Inflammatory macrophage treated with lipopolysaccharide for 4 hours (primary cell): ENCODE measurements around the gene PLEKHA4.

ENCODE experiments used
- DNase-seq: peaks from one replicate; pipeline ENCODE4 v3.0.0-alpha.2; 2020

The PLEKHA4 gene

DNA sequence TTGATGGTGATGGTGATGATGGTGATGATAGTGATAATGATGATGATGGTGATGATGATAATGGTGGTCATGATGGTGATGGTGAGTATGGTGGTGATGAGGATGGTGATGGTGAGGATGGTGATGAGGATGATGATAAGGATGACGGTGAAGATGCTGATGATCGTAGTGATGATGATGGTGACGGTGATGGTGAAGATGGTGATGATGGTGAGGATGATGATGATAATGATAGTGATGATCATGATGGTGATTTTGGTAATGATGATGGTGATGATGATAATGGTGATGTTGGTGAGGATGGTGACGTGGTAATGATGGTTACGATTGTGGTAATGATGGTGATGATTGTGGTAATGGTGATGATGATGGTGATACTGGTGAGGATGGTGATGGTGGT lies 46.8 kb downstream of the PLEKHA4 start:
- DNase-seq: no peak

DNA sequence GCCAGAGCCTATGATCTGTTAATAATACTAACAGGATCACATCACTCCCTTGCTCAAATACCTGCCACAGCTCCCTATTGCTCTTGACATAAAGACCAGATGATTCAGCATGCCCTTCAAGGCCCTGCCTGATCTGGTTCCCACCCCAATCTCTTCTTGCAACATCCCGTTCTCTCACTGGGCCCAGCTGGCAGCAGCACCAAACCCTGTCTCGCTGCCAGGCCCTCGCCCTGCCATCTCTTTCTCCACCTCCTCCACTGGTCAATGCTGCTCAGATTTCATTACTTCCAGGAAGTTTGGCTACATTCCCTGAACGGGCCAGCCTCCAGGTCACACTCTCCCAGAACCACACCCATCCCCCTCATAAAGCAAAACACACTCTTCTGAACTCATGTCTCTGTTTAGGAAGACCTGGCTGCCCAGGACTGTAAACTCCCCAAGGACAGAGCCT lies 49.0 kb downstream of the PLEKHA4 start:
- no peak for DNase-seq

DNA sequence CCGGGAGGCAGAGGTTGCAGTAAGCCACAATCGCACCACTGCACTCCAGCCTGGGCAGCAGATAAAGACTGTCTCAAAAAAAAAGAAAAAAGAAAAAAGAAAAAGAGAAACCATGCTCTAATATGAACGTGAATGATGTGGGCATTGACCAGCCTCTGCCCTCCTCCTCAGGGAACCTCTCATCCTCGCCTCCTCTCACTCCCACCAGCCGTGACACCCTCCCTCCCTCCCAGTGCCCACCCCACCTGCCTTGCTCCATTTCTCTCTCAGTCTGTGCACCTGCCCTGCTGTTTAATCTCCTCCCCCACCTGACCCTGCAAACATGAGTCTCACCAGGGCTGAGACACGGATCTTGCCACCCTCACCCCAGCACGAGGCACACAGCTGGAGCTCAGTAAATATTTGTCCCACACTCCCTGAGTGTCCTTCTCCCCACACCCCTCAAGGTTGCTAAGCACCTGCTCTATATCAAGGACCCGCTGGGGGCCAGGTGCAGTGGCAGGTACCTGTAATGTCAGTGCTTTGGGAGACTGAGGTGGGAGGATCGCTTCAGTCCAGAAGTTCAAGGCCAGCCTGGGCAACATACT lies 50.1 kb downstream of the PLEKHA4 start:
- no peak for DNase-seq

DNA sequence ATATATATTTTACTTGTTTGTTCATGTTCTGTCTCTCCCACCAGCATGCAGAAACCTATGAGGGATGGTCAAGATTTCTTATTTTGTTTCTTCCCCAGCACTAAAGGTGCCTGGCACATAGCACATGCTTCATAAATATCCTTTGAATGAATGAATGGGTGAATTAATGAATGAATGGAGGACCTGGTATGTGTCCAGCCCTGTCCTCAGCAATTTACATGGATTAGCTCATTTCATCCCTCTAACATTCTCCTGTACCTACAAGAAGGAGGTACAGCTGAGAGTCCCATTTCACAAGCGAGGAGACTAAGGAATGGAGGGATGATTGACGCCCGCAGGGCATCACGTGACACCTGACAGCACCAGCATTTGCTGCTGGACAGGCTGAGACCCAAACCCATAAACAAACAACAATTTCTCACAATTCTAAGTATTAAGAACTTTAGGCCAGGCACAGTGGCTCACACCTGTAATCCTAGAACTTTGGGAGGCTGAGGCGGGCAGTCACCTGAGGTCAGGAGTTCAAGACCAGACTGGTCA lies 50.8 kb downstream of the PLEKHA4 start:
- DNase-seq: no peak

DNA sequence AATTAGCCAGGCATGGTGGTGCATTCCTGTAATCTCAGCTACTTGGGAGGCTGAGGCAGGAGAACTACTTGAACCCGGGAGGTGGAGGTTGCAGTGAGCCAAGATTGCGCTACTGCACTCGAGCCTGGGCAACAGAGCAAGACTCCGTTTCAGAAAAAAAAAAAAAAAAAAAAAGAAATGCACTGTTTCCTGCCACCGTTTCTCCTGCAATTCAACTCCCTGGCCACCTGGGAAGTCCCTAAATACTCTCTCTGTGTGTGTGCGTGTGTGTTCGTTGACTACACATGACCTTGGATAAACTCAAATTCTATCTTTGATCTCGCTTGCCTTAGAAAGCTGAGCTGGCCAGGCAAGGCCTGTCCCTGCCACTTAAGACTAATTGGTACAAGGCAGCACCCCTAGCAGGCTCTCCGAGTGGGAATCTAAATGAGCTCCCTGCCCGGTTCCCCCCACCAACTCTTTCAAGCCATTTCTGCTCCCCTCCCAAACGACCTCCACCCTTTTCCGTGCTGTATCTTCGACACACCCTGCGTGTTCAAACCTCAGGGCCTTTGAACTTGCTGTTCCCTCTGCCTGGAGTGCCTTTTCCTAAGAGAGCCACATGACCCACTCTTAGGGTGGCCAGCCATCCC lies 52.4 kb downstream of the PLEKHA4 start:
- DNase-seq: no peak

DNA sequence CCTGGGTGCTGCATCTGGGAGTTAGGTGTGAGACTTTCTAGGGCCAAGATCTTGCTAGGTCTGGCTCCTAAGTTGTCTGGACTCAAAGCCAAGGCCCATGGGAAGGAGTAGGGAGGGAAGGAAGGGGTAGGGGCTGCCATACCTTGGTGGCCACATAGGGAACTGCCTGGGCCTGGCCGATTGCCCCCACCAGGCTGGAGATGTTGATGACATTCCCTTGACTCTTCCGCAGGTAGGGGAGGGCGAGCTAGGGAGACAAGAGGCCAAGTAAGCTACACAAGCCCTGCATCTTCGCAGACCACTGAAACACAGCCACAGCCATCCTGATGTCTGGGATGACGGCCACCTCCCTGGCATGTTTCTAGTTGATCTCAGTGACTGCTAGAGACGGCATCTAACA lies 53.5 kb downstream of the PLEKHA4 start:
- DNase-seq: no peak

DNA sequence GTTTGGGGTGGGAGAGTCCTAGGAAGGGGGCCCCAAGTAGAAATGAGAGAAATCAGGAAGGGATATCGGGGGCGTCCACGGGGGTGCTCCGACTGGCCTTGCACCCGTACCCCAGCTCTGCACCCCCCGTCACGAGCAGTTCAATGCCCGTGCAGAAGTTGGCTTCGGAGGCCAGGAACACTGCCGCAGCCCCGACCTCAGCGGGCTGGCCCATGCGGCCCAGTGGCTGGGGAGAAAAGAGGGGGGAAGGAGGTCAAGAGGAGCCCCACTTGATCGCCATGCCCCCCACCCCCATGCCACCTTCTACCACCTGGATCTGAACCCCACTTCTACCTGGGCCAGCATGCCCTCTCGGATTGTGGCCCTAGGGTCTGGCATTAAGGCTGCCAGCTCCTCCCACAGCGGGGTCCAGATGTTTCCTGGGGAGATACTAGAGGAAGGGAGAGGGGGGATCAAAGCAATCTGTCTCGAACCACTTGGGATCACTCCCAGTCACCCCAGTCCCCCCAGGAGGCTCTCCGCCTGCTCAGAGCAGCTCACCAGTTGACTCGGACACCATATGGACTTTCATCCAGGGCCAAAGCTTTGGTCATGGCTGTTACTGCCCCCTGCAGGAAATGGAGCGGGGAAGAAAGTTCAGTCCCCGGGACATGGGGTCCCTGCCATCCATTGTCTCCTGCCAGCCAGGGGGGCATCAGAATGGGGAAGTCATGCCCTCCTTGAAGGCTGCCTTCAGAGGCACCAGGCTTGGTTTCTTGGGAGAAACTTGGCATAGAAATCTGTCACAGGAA lies 55.1 kb downstream of the PLEKHA4 start:
- no peak for DNase-seq

DNA sequence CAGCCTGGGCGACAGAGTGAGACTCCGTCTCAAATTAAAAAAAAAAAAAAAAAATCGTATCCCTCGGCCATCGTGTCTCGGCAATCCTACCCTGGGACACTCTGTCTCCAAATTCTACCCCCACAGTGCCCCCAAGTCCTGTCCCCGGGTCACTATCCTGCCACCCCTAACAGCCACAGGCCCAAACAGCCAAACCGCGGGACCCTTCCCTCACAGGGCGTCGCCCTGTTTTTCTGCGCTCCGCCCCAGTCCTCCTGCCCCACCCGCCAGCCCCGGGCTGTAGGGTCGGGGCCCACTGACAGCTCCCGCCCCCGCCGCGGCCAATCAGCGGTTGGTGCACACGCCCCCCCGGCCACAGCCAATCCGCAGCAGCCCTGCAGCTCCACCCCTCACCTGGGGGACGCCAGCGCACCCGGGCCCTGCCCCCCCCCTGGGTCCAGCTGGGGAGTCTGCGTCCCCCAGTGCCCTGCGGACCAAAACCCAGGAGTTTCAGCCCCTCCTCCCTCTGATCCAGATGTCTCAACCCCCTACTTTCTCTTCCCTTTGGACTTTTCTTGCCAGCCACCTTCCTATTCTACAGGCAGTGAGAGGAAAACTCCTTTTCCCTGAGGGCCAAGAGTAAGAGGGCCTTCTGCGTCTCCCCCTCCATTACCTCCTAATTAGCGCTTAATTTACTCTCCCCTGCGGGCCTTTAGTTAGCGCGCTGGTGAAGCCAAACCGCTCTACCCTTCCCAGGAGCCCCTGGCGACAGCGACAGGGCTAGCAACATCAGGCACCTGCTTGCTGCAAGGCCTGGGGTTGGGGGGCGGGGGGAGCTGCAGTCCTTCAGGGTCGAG lies 56.1 kb downstream of the PLEKHA4 start:
- DNase-seq: peak; percentile 54

DNA sequence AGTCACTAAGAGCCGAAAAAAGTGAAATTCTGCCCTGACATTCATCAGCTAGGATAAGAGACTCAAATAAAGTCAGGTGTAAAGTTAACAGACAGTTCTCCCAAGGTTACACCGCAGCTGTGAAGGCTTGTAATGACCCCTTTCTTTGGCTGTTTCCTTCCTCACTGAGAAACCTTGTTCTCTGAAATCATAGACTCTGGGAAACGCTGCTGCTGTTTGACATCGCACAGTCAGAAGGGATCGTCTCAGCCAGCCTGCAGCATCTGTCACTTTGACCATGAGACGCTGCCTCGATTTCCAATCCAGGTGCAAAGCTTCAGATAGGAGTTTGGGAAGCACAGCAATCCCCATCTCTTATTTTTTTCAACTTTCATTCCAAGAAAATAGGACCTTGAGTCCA lies 58.3 kb downstream of the PLEKHA4 start:
- no peak for DNase-seq

DNA sequence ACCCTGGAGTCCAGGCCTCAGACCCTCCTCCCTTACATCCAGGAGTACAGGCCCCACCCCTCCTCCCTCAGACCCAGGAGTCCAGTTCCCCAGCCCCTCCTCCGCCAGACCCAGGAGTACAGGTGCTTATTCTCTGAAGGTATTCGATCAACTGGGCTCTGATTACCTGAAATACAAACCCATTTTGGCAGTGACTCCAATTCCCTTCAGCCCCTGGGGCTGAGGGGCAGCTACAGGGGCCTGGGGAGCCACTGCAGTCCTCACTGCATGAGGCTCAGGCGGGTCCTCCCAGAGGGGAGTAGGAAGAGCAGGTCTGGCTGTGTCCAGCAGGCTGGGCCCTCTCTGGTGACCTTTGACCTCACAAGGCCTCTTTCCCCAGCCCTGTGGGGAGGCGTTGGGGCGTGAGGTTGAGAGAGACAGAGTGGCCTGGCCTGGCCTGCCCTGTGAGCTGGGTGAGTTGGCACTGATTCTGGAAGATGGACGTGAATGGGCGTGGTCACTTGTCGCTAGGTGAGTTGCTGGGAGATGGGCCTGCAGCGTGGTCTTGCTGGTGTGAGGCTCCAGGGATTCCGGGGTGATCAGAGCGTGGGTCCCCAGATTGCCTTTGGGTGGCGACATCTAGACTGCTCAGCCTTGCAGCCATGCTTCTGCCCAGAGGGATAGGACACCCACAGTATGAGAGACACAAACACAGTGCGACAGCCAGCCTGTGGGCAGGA lies 60.7 kb downstream of the PLEKHA4 start:
- no peak for DNase-seq

DNA sequence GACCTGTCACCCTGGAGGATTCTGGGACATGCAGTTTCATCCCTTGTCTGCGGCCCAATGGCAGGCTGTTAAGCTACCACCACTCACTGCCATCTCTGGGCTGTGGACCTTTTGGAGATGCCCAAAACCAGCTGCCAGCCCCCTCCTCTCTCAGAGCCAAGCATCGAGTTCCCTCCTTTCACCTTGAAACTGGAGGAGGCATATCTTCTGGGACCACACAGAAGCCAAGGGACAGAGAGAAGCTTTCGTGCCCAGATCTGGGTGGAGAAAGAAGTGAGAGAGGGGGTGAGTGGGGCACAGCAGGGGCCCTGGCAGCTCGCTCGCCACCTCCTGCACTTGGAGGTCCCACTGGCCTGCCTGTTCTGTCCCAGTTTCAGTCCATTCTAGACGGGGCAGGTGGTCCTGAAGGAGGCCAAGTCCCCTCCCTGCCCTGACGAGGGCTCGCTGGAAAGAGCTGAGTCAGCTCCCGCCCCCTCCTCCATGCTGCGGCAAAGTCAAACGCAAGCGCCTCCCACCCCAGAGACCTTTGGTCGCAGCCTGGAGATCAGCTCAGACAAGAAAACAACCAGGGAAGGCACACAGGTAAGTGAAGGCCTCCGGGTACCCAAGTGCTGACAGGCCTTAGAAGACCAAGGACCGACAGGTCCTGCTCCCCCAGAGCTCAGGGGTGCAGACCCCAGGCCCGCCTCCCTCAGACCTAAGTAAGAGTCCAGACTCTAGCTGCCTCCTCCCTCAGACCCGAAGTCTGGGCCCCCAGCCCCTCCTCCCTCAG lies 61.4 kb downstream of the PLEKHA4 start:
- DNase-seq: peak; percentile 55

DNA sequence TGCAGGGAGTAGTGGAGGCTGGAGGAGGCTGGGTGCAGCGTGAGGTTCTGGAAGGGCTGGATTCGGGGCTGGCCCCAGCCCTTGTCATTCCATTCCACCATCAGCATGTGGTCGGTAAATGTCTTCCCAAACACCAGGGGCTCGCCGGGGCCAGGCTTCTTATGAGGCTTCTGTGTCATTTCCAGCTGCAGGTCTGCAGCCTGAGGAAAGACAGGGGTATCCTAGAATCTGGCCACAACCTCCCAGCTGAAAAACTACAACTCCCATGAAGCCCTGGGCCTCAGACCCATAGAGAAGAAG lies 61.9 kb downstream of the PLEKHA4 start:
- no peak for DNase-seq

DNA sequence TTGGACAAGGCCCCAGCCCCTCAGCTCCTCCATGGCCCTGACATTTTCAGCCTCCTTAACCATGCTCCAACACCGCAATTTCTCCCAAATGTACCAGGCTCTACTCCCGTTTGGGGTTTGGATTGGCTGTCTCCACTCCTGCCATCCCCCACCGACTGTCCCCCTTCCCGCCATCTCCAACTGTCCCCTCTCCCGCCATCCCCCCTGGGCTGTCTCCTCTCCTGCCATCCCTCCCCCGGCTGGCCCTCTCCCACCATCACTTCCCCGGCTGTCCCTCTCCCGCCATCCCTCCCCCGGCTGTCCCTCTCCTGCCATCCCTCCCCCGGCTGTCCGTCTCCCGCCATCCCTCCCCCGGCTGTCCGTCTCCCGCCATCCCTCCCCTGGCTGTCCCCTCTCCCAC lies 63.0 kb downstream of the PLEKHA4 start:
- DNase-seq: no peak

DNA sequence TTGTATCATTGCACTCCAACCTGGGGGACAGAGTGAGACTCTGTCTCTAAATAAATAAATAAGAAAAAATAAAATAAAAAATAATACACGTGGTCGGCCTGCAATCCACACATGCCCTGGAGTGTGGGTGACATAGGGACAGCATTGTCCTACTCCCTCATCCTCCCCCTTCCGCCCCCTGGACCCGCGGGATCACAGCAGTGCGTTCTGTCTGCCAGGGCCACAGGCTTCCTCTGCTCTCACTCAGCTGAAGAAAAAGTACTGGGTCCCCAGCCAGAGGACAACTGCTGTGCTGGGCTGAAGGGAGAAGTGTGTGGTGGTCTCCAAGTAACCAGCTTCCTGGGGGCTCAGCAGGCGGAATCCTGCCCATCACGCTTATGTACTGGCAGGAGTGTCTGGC lies 63.9 kb downstream of the PLEKHA4 start:
- DNase-seq: no peak

DNA sequence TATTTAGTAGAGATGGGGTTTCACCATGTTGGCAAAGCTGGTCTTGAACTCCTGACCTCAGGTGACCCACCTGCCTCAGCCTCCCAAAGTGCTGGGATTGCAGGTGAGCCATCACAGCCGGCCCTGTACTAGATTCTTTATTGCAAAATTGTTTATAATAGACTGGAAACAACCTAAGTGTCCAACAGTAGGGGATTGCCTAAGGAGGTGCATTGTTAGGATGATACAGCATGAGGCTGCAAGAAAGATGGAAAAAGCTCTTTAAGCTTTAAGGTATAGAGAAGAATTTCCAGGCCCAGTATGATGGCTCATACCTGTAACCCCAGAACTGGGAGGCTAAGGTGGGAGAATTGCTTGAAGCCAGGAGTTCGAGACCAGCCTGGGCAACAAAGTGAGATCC lies 65.8 kb downstream of the PLEKHA4 start:
- no peak for DNase-seq

DNA sequence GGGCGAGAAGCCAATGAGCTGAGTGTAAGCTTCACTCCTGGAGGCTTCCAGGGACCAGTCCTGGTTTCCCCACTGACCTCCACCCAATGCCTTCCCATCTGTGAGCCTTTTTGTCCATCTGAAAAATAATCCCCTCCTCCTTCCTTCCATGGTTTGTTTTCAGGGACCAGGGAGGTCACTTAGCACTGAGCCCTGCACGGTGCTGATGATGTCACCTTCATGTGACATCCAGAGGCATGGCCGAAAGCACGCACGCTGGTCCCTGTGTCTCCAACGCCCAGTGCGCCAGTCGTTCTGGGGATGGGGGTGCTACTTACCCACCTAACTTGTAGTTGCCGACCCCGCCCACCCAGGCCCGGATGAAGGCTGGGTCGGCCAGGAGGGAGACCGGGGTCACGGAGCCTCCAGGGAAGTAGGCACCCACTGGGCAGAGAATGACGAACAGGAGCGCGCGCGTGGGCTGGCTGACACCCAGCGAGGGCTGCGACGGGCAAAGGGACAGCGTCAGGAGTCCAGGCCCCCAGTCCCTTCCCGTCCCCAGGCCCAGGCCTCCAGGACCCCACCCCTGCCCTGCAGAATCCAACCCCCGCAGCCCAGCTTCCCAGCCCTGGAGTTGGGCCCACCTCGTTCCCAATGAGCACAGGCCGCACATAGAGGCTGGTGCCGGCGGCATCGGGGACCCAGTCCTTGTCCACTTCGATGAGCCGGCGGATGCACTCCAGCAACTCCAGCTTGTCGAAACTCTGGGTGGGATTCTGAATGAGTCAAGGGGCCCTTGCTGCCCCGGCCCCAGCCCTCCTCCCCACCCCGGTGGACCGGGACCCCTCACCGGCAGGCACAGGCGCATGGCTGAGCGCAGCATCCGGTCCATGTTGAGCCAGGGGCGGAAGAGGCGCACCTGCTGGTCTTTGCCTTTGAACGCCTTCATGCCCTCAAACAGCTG lies 68.8 kb downstream of the PLEKHA4 start:
- DNase-seq: no peak

DNA sequence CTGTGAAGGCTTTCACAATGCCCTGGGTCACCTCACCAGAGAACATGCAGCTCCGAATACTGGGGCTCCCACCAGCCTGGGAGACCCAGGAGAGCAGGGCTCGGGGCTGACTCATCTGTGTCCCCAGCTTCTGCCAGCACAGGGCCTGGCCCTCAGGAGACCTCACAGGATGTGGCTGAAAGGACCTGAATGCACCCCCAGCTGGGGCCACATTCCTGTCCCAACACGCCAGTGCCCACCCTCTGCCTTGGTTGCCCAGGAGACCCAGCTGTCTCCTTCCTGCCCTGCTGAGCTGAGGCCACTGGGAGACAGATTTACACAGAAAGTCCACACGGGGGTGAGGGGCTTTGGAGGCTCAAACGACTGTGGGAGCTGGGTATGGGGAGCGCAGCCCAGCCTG lies 69.5 kb downstream of the PLEKHA4 start:
- no peak for DNase-seq

DNA sequence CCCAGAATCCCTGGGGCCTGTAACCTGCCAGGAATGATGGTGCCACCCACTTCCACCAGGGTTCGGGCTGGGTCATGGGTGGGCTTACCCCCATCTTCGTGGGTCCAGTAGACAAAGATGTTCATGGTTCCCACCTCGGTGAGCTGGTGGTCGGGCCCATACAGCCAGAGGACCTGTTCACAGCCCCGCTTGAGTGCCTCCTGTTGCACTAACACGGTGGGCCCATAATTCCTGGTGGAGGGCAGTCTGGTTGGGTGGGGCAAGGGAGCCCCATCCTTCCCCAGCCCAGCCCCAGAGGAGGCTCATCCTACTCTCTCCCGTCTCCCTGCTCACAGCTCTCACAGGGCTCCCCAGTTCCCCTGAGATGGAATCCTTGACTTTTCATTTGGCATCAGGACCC lies 71.3 kb downstream of the PLEKHA4 start:
- DNase-seq: no peak

DNA sequence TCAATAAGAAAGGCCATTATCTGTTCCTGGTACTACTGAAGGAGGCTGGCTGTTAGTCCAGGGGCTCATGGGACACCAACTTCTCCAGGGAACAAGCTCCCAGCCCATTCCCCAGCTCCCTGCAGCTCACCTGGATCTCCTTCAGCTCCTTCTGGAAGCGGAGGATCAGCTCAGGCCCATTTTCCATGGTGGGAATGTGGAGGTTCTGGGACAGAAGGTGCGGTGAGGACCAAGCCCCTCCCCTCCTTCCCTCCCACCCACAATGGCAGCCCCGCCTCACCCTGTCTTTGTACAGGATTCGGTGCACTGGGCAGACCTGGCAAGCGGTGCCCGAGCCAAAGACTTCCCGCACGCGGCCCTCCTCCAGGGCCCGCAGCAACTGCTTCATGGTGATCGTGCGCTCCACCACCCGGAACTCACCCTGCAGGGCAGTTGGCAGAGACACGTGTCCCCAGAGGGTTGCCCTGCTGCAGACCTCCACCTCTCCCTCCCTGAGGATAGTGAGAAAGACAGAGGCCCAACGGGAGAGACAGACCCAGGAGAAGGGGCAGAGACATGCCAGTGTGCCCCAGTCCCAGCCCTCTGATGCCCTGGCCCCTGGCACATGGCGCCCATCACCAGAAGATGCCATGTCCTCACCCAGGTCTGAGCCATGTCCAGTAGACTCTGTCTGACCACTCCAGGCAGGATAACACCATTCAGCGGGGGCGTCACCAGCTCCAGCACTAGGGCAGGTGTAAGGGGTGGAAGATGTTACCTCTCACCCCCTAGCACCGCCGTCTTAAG lies 71.9 kb downstream of the PLEKHA4 start:
- no peak for DNase-seq

DNA sequence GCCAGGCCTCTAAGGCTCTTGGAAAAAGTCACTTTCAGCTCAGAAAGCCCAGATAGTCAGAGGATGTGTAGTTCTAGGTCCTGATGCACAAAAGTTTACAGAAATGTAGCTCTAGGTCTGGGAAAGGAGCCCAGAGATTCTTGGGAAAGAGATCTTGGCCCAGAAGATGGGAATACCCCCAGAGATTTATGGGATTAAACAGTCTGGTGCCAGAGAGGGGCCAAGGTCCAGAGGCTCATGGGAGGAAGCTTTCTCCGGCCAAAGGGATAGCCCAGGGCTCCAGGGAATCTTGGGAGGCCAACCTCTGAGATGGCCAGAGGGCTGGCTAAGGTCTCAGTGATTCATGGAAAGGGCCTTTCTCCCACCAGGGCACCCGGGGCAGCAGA lies 72.7 kb downstream of the PLEKHA4 start:
- no peak for DNase-seq
